Jurkat, Clone E6-1 (cell line): Measurements from ENCODE around the gene PACS1.

Experiments
- DNase-seq: peaks from one replicate; pipeline ENCODE4 v3.0.0-alpha.2; 2011; ENCODE audit warnings: low read depth, low spot score
- H3K4me3 ChIP-seq: 2 replicates; pipeline ENCODE4 v1.5.1; 2011; ENCODE audit warnings: mild to moderate bottlenecking, low read length, control low read depth, moderate library complexity

The PACS1 gene

GRCh38 chr11:66159324-66159984 is 89.4 kb downstream of the PACS1 start:
- H3K4me3 ChIP-seq, result no peak overlapping the region
- no peak for DNase-seq

- no peak overlapping the region for H3K4me3 ChIP-seq
- no peak for DNase-seq
These were observed 90.6 kb downstream of the PACS1 start for GRCh38 chr11:66160709-66161108.

GRCh38 chr11:66168289-66168688 is 98.2 kb downstream of the PACS1 start:
- no peak for DNase-seq
- H3K4me3 ChIP-seq, result no peak overlapping the region

GRCh38 chr11:66172146-66172545 is 102.1 kb downstream of the PACS1 start:
- no peak overlapping the region for H3K4me3 ChIP-seq
- no peak for DNase-seq

- no peak for DNase-seq
- H3K4me3 ChIP-seq, result no peak overlapping the region
These were observed 106.6 kb downstream of the PACS1 start for GRCh38 chr11:66176650-66177049.

- DNase-seq, result no peak
These were observed 108.1 kb downstream of the PACS1 start for GRCh38 chr11:66178183-66178582.

GRCh38 chr11:66178871-66179270 is 108.8 kb downstream of the PACS1 start:
- no peak for DNase-seq
- H3K4me3 ChIP-seq, result no peak overlapping the region

More at GRCh38 chr11:66178183-66178582, 108.1 kb downstream of the PACS1 start:
- H3K4me3 ChIP-seq, result no peak overlapping the region

GRCh38 chr11:66181632-66182315 is 111.7 kb downstream of the PACS1 start:
- no peak overlapping the region for H3K4me3 ChIP-seq
- no peak for DNase-seq

GRCh38 chr11:66183494-66184048 is 113.5 kb downstream of the PACS1 start:
- no peak for DNase-seq
- no peak overlapping the region for H3K4me3 ChIP-seq

GRCh38 chr11:66184728-66185127 is 114.7 kb downstream of the PACS1 start:
- H3K4me3 ChIP-seq, result no peak overlapping the region
- DNase-seq, result no peak

GRCh38 chr11:66186470-66186869 is 116.4 kb downstream of the PACS1 start:
- no peak for DNase-seq
- no peak overlapping the region for H3K4me3 ChIP-seq

GRCh38 chr11:66187453-66187852 is 117.4 kb downstream of the PACS1 start:
- no peak overlapping the region for H3K4me3 ChIP-seq
- DNase-seq, result no peak

- DNase-seq, result no peak
- H3K4me3 ChIP-seq, result no peak overlapping the region
These were observed 118.5 kb downstream of the PACS1 start for GRCh38 chr11:66188580-66188979.

- no peak for DNase-seq
- H3K4me3 ChIP-seq, result no peak overlapping the region
These were observed 119.1 kb downstream of the PACS1 start for GRCh38 chr11:66189031-66189745.

- no peak overlapping the region for H3K4me3 ChIP-seq
- DNase-seq, result no peak
These were observed 120.7 kb downstream of the PACS1 start for GRCh38 chr11:66190786-66191185.

- no peak overlapping the region for H3K4me3 ChIP-seq
- DNase-seq, result no peak
These were observed 122.2 kb downstream of the PACS1 start for GRCh38 chr11:66192181-66192863.

- DNase-seq, result no peak
- H3K4me3 ChIP-seq, result no peak overlapping the region
These were observed 124.3 kb downstream of the PACS1 start for GRCh38 chr11:66194391-66194790.

GRCh38 chr11:66195867-66196266 is 125.8 kb downstream of the PACS1 start:
- H3K4me3 ChIP-seq, result no peak overlapping the region
- DNase-seq, result no peak

- no peak overlapping the region for H3K4me3 ChIP-seq
- no peak for DNase-seq
These were observed 133.8 kb downstream of the PACS1 start for GRCh38 chr11:66203847-66204246.
